ENCODE data around the gene TOP2B.

Gene TOP2B

DNA sequence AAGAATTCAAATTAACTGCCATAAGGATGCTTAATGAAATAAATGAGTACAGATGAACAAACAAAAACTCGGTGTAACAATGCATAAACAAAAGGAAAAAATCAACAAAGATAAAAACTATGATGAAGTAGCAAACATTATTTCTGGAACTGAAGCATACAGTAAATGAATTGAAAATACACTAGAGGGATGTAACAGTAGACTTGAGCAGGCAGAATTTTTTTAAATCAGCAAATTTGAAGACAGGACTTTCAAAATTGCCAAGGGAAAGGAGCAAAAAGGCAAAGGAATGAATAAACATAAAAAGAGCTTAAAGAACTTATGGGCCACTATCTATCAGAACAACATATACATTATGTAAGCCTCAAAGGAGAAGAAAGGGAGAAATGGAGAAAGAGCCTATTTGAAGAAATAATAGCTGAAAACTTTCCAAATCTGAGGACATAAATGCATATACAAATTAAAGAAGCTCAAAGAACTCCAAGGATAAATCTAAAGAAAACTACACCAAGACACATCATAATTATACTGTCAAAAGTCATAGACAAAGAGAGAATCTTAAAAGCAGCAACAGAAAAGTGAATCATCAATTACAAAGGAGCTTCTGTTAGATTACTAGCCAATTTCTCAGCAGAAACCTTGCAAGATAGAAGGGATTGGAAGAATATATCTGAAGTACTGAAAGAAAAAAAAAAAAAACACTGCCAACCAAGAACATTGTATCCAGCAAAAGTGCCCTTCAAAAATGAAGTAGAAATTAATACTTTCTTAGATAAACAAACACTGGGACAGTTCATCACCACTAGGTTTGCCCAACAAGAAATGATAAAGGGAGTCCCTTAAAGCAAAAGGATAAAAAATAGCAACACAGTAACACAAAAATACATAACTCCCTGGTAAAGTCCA is 15.5 kb downstream of the TOP2B start:
- TF ChIP-seq SETDB1 (IDR thresholded peaks at IDR 0.05; ENCODE audit: insufficient read length, low read length) (peak; percentile 96), ZFP3 (tag by site-specific recombination; IDR thresholded peaks at IDR 0.05; ENCODE audit: low read depth) (no peak)
- H3K4me3 ChIP-seq (ENCODE audit: low read depth, low read length) = no peak overlapping the region
- ChIA-PET POLR2A (no interaction called here), CTCF (interaction anchor here (0.7 to 4.8 kb wide), 13 partner anchors 14 to 618 kb away, joined by 3 to 55 read pairs (median 3); no protein-coding TSS in a partner anchor)
- no peaks in the 10 kb centered on the region for H3K4me1 ChIP-seq (ENCODE audit: control insufficient read depth, insufficient read depth, low read length)
- no peak overlapping the region for H3K27ac ChIP-seq (ENCODE audit: extremely low read depth, low read depth, low read length)
- H3K9me3 ChIP-seq (ENCODE audit: control insufficient read depth, insufficient read depth, low read depth, low read length) = no peaks in the 10 kb centered on the region
- no peaks in the 10 kb centered on the region for H3K36me3 ChIP-seq (ENCODE audit: control insufficient read depth in 2 of 2, insufficient read depth in 1 of 2, low read length in 2 of 2)

DNA sequence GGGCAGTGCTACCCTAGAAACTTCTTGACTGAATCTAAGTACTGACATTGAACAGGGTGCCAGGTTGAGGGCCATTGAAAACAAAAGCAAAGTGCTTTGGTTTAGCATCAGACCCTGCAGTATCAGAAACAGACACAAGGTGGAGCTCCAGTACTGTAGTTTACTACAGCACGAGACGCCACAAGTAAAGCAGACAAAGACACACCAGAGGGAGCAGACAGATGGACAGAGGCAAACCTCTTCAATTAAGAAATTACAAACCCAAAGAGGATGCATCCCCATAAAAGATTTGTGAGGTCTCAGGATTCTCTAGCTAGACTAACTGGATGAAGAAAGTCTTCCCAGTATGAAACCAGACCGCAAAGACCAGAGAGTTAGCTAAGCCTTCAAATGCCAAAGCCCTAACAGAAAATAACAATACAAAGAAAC is 16.6 kb downstream of the TOP2B start:
- TF ChIP-seq, protein P1, sequence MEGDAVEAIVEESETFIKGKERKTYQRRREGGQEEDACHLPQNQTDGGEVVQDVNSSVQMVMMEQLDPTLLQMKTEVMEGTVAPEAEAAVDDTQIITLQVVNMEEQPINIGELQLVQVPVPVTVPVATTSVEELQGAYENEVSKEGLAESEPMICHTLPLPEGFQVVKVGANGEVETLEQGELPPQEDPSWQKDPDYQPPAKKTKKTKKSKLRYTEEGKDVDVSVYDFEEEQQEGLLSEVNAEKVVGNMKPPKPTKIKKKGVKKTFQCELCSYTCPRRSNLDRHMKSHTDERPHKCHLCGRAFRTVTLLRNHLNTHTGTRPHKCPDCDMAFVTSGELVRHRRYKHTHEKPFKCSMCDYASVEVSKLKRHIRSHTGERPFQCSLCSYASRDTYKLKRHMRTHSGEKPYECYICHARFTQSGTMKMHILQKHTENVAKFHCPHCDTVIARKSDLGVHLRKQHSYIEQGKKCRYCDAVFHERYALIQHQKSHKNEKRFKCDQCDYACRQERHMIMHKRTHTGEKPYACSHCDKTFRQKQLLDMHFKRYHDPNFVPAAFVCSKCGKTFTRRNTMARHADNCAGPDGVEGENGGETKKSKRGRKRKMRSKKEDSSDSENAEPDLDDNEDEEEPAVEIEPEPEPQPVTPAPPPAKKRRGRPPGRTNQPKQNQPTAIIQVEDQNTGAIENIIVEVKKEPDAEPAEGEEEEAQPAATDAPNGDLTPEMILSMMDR (tag by site-specific recombination; IDR thresholded peaks at IDR 0.05) = peak; percentile 73; the same call in 1 of the 2 replicates
- TF ChIP-seq SCRT1 (tag by site-specific recombination; IDR thresholded peaks at IDR 0.05; ENCODE audit: borderline replicate concordance) (peak; percentile 57; the same call in 1 of the 2 replicates), ZNF610 (tag by site-specific recombination; IDR thresholded peaks at IDR 0.05; ENCODE audit: borderline replicate concordance) (0 out of 2 replicates have a peak, but pooled peaks have one; percentile 23), ZNF2 (tag by site-specific recombination; IDR thresholded peaks at IDR 0.05) (peak; percentile 42; the same call in 1 of the 2 replicates), ZNF654 (tag by site-specific recombination; IDR thresholded peaks at IDR 0.05; ENCODE audit: low read depth) (peak; percentile 84), ZNF16 (tag by site-specific recombination; IDR thresholded peaks at IDR 0.05; ENCODE audit: low read depth) (no peak), ZNF792 (tag by site-specific recombination; IDR thresholded peaks at IDR 0.05) (no peak), SCRT2 (tag by site-specific recombination; IDR thresholded peaks at IDR 0.05) (peak; percentile 80), OSR2 (tag by site-specific recombination; IDR thresholded peaks at IDR 0.05) (no peak)
- TF ChIP-seq, protein P2, sequence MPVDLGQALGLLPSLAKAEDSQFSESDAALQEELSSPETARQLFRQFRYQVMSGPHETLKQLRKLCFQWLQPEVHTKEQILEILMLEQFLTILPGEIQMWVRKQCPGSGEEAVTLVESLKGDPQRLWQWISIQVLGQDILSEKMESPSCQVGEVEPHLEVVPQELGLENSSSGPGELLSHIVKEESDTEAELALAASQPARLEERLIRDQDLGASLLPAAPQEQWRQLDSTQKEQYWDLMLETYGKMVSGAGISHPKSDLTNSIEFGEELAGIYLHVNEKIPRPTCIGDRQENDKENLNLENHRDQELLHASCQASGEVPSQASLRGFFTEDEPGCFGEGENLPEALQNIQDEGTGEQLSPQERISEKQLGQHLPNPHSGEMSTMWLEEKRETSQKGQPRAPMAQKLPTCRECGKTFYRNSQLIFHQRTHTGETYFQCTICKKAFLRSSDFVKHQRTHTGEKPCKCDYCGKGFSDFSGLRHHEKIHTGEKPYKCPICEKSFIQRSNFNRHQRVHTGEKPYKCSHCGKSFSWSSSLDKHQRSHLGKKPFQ (tag by site-specific recombination; IDR thresholded peaks at IDR 0.05) = no peak
- TF ChIP-seq, protein P3, sequence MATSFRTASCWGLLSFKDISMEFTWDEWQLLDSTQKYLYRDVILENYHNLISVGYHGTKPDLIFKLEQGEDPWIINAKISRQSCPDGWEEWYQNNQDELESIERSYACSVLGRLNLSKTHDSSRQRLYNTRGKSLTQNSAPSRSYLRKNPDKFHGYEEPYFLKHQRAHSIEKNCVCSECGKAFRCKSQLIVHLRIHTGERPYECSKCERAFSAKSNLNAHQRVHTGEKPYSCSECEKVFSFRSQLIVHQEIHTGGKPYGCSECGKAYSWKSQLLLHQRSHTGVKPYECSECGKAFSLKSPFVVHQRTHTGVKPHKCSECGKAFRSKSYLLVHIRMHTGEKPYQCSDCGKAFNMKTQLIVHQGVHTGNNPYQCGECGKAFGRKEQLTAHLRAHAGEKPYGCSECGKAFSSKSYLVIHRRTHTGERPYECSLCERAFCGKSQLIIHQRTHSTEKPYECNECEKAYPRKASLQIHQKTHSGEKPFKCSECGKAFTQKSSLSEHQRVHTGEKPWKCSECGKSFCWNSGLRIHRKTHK (tag by site-specific recombination; IDR thresholded peaks at IDR 0.05) = 0 out of 2 replicates have a peak, but pooled peaks have one; percentile 42
- TF ChIP-seq, protein P4, sequence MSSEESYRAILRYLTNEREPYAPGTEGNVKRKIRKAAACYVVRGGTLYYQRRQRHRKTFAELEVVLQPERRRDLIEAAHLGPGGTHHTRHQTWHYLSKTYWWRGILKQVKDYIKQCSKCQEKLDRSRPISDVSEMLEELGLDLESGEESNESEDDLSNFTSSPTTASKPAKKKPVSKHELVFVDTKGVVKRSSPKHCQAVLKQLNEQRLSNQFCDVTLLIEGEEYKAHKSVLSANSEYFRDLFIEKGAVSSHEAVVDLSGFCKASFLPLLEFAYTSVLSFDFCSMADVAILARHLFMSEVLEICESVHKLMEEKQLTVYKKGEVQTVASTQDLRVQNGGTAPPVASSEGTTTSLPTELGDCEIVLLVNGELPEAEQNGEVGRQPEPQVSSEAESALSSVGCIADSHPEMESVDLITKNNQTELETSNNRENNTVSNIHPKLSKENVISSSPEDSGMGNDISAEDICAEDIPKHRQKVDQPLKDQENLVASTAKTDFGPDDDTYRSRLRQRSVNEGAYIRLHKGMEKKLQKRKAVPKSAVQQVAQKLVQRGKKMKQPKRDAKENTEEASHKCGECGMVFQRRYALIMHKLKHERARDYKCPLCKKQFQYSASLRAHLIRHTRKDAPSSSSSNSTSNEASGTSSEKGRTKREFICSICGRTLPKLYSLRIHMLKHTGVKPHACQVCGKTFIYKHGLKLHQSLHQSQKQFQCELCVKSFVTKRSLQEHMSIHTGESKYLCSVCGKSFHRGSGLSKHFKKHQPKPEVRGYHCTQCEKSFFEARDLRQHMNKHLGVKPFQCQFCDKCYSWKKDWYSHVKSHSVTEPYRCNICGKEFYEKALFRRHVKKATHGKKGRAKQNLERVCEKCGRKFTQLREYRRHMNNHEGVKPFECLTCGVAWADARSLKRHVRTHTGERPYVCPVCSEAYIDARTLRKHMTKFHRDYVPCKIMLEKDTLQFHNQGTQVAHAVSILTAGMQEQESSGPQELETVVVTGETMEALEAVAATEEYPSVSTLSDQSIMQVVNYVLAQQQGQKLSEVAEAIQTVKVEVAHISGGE (tag by site-specific recombination; conservative IDR thresholded peaks at IDR 0.05; ENCODE audit: low read depth) = no peak
- TF ChIP-seq, protein P5, sequence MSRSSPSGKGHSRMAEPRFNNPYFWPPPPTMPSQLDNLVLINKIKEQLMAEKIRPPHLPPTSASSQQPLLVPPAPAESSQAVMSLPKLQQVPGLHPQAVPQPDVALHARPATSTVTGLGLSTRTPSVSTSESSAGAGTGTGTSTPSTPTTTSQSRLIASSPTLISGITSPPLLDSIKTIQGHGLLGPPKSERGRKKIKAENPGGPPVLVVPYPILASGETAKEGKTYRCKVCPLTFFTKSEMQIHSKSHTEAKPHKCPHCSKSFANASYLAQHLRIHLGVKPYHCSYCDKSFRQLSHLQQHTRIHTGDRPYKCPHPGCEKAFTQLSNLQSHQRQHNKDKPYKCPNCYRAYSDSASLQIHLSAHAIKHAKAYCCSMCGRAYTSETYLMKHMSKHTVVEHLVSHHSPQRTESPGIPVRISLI (tag by site-specific recombination; IDR thresholded peaks at IDR 0.05) = no peak
- POLR2A ChIA-PET = interaction anchor here (0.7 kb wide), 1 partner anchor 135 kb away, joined by 3 read pairs; the partner anchor contains the start of gene NGLY1

More for the DNA sequence above, 16.6 kb downstream of the TOP2B start:
- Histone ChIP-seq H3K9me3 (ENCODE audit: control insufficient read depth, insufficient read depth, low read depth, low read length) (no peaks in the 10 kb centered on the region), H3K27ac (ENCODE audit: extremely low read depth, low read depth, low read length) (no peak overlapping the region), H3K36me3 (ENCODE audit: control insufficient read depth in 2 of 2, insufficient read depth in 1 of 2, low read length in 2 of 2) (peaks cover 0 to 1% of the 10 kb centered on the region in 2 experiments; a peak in 1 of 3 replicates), H3K4me3 (ENCODE audit: low read depth, low read length) (no peak overlapping the region), H3K4me1 (ENCODE audit: control insufficient read depth, insufficient read depth, low read length) (no peaks in the 10 kb centered on the region)
- CTCF ChIA-PET = interaction anchor here (0.6 to 4.8 kb wide), 25 partner anchors 9 to 1314 kb away, joined by 3 to 55 read pairs (median 4); no protein-coding TSS in a partner anchor

All from HEK293 (cell line).